Stomach (tissue), 4 donors: ENCODE results near the gene MORF4L2.

ENCODE experiments used
- CTCF ChIP-seq, 7 experiments: fragments of 450-650 bp in 4 of 7; fragments of 200-600 bp in 3 of 7; sonication (generic) in 3 of 7; IDR thresholded peaks; one replicate each; pipeline ENCODE4 v1.5.1; 2016 to 2019; ENCODE audit warnings: antibody characterized with exemption in 7 of 7, control low read depth in 2 of 7, mild to moderate bottlenecking in 1 of 7
- EP300 ChIP-seq: sonication (generic); formaldehyde crosslinking; IDR thresholded peaks from one replicate; pipeline ENCODE4 v1.6.1; 2017; ENCODE audit warnings: antibody characterized with exemption
- POLR2A ChIP-seq, 4 donors: fragments of 450-650 bp; IDR thresholded peaks; one replicate each; pipeline ENCODE4 v1.6.1; 2016; ENCODE audit warnings: antibody characterized with exemption in 4 of 4, control low read depth in 2 of 4, mild to moderate bottlenecking in 1 of 4, moderate library complexity in 1 of 4

- TF ChIP-seq POLR2A (IDR thresholded peaks at IDR 0.05) (no peak), CTCF (IDR thresholded peaks at IDR 0.05) (no peak), EP300 (no peak)
These were observed 36.0 kb upstream of the MORF4L2 start for GRCh38 chrX:103722505-103722904.
